A673 (cell line): ENCODE results near the gene PSPN. TPM values are rescaled to one million over a fixed set of nuclear protein-coding genes. Genes with fewer than 3 reads are reported as not detected.

Experiments
- BruUV-seq: library from RNA; stranded (reverse); fragments of 400-500 nt; replicated peaks from 2 replicates; lab custom pipeline; 2021; lab: Mats Ljungman, UMichigan
- CTCF ChIA-PET: fragments of 300-600 bp; sonication (Branson Sonifier 250); formaldehyde crosslinking; loops from one replicate; lab custom pipeline; 2022; ENCODE audit warnings: antibody characterized with exemption; lab: Charles Lee
- POLR2A ChIA-PET: fragments of 300-600 bp; sonication (Branson Sonifier 250); formaldehyde crosslinking; loops from one replicate; lab custom pipeline; 2022; ENCODE audit warnings: antibody characterized with exemption; ENCODE audit not compliant: low non-redundant PET; lab: Charles Lee
- DNase-seq: peaks from one replicate; pipeline ENCODE4 v3.0.0-alpha.2; 2015; ENCODE audit warnings: low spot score
- H3K27ac ChIP-seq: fragments of 200-600 bp; sonication (generic); 2 replicates; pipeline ENCODE4 v1.5.1; 2016; ENCODE audit warnings: mixed run types, low read depth, mild to moderate bottlenecking, mixed read lengths, antibody characterized with exemption, low read length; ENCODE audit not compliant: poor library complexity, severe bottlenecking
- H3K27me3 ChIP-seq: fragments of 200-600 bp; sonication (generic); replicated peaks from 2 replicates; pipeline ENCODE4 v1.6.1; 2017; ENCODE audit warnings: mixed run types, low read depth, mild to moderate bottlenecking, mixed read lengths, antibody characterized with exemption, low read length; ENCODE audit not compliant: insufficient read depth, poor library complexity
- H3K36me3 ChIP-seq: fragments of 200-600 bp; sonication (generic); 2 replicates; pipeline ENCODE4 v1.6.1; 2016; ENCODE audit warnings: mixed run types, mild to moderate bottlenecking, mixed read lengths, antibody characterized with exemption, low read length; ENCODE audit not compliant: insufficient read depth, poor library complexity, severe bottlenecking
- H3K4me1 ChIP-seq: fragments of 200-600 bp; sonication (generic); 2 replicates; pipeline ENCODE4 v1.6.1; 2017; ENCODE audit warnings: mixed run types, mild to moderate bottlenecking, mixed read lengths, antibody characterized with exemption, low read length; ENCODE audit not compliant: insufficient read depth, poor library complexity, severe bottlenecking
- H3K4me3 ChIP-seq: fragments of 200-600 bp; sonication (generic); 2 replicates; pipeline ENCODE4 v1.5.1; 2016; ENCODE audit warnings: low read depth, mixed run types, mild to moderate bottlenecking, mixed read lengths, low read length; ENCODE audit not compliant: poor library complexity, severe bottlenecking
- H3K9me3 ChIP-seq: fragments of 200-600 bp; sonication (generic); 2 replicates; pipeline ENCODE4 v1.6.1; 2016; ENCODE audit warnings: mixed run types, low read depth, mild to moderate bottlenecking, mixed read lengths, antibody characterized with exemption, low read length; ENCODE audit not compliant: poor library complexity, severe bottlenecking
- CTCF ChIP-seq: fragments of 300-800, 200-600 bp; sonication (generic); conservative IDR thresholded peaks from 2 replicates; pipeline ENCODE4 v1.5.1; 2017; ENCODE audit warnings: low read depth, mild to moderate bottlenecking, antibody characterized with exemption, low read length, moderate library complexity, mixed read lengths
- EZH2 ChIP-seq: fragments of 200-600 bp; sonication (generic); IDR thresholded peaks from 2 replicates; pipeline ENCODE4 v1.6.1; 2017; ENCODE audit warnings: borderline replicate concordance, low read depth, mild to moderate bottlenecking, mixed read lengths, antibody characterized with exemption, low read length; ENCODE audit not compliant: poor library complexity, severe bottlenecking
- intact Hi-C: fragments of 100-400 bp; cut with micrococcal nuclease; formaldehyde crosslinking; loops from one replicate; pipeline ENCODE4 v1.10.0; 2022; ENCODE audit not compliant: unreplicated experiment
- total RNA-seq: library from RNA; stranded (reverse); gene quantifications from 2 replicates; pipeline ENCODE4 v1.2.3, GENCODE V29; 2021

Gene PSPN
- total RNA-seq, 1 experiment from 2014 or later = 3.4 TPM

DNA sequence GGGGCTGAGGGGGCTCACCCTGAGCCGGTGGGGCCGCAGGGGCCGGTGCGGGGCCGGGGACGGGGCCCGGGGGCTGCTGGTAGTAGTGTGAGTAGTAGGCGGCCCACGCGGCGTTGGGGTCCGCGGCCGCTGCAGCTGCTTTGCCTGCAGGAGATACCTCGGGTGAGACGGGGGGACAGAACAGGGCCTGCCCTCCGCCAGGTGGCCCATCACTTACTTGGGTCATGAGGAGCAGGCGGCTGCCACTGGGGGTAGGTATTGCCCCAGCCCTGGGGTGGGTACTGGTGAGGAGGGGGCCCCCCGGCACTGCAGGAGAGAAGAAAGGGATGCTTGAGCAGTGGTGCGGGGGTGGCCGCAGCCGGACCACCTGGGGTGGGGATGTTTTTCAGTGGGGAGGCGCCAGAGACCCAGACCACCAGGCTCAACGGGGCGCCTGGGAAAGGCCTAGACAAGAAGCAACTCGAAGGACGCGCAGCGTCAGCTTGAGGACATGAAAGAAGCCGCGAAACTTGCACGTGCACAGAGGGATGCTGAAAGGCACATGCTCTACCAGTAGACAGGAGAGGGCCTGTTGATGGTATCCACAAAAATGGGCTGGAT, 40.0 kb upstream of the PSPN start:
- Histone ChIP-seq H3K27ac (no peak overlapping the region), H3K4me1 (no peaks in the 10 kb centered on the region), H3K4me3 (no peak overlapping the region), H3K36me3 (peaks cover 77% of the 10 kb centered on the region), H3K27me3 (no peaks in the 10 kb centered on the region), H3K9me3 (no peaks in the 10 kb centered on the region)
- intact Hi-C loops = no loop called here
- ChIA-PET CTCF (no interaction called here), POLR2A (no interaction called here)
- no TSS peak for BruUV-seq
- DNase-seq = no peak
- TF ChIP-seq EZH2 (no peak), CTCF (no peak)

DNA sequence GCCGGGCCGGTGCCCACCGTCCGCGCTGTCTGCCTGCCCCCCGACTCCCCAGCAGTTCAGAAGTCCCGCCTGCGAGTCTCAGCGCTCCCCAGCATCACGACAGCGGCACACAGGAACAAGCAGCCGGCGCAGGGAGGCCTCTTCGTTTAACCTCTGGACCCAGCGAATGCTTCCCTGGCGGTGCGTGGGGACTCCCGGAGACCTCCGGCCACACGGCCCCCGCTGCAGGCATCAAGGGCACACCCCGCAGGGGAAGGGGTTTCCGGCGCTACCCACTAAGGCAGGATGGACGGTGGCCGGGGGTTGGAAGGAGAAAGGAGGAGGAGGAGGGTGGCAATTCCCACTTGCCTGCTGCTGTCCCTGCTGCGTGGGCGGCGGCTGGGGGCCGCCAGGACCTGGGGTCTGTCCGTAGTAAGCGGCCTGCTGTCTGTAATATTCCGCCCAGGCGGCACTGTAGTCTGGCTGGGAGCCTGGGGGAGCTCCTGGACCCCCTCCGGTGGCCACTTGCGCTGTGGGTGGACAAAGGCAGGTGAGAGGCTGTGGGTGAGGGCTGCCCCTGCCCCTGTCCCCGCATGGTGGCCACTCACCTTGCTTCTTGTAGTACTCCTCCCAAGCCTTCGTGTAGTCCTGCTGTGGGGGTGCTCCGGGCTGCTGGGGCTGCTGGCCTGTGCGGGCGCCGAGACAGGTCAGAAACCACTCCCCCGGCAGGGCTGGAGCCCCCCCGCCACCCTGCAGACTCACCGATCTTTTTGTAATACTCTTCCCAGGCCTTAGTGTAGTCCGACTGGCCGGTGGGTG, 39.3 kb upstream of the PSPN start:
- intact Hi-C loops = no loop called here
- peaks cover 70% of the 10 kb centered on the region for H3K36me3 ChIP-seq
- DNase-seq = no peak
- ChIA-PET CTCF (no interaction called here), POLR2A (interaction anchor here (0.7 kb wide), 1 partner anchor 10 kb away, joined by 3 read pairs; the partner anchor contains the start of gene KHSRP)
- no peak overlapping the region for H3K27ac ChIP-seq
- BruUV-seq = no TSS peak
- no peaks in the 10 kb centered on the region for H3K4me1 ChIP-seq
- H3K27me3 ChIP-seq = no peaks in the 10 kb centered on the region
- no peaks in the 10 kb centered on the region for H3K9me3 ChIP-seq
- TF ChIP-seq EZH2 = no peak
- no peak for TF ChIP-seq CTCF
- H3K4me3 ChIP-seq = no peak overlapping the region

DNA sequence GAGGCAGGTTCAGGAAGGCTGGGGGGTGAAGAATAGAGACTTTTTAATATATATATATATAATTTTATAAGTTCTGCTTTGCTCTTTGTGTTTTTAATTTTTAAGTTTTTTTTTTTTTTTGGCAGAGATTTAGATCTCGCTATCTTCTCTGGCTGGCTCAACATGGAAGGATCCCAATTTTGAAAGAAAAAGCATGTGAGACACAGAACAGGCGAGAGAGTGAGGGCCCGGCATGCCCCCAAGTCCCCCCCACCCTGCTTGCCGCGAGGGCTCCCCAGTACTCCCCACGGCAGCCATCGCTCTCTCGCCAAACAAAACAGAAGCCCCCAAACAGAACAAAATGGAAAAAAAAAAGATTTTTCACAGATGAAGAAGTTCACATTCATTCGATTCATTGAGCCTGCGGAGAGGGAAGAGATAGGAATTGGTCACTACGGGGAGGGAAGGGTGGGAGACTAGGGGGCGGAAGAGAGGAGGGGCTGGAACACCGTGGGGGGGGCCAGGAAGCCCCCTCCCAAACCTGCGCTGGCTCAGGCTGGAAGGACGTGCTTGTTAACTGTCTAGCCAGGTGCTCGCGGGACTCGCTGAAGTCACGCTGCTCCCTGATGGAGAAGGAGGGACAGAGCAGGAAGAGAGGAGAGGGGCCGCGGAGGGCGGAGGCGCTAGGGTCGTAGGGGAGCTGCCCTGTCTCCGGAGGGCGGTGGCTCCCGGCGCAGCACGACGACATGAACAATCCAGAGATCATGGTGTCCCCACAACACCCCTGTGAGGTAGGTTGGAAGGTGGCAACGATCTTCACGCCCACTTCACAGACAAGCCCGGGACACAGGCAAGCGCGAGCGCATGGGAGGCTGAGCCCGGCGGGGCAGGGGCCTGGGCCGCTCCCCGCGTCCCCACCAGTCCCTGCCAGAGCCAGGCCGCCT, 38.2 kb upstream of the PSPN start:
- no peaks in the 10 kb centered on the region for H3K9me3 ChIP-seq
- no peak overlapping the region for H3K4me3 ChIP-seq
- H3K27me3 ChIP-seq = no peaks in the 10 kb centered on the region
- H3K36me3 ChIP-seq = peaks cover 60% of the 10 kb centered on the region
- ChIA-PET CTCF (no interaction called here), POLR2A (interaction anchor here (0.7 kb wide), 1 partner anchor 11 kb away, joined by 3 read pairs; the partner anchor contains the start of gene KHSRP)
- TF ChIP-seq CTCF = no peak; the same call in 1 of the 2 replicates
- TF ChIP-seq EZH2 = no peak
- no peak overlapping the region for H3K27ac ChIP-seq
- DNase-seq = no peak
- BruUV-seq = TSS peak; percentile 66
- H3K4me1 ChIP-seq = no peaks in the 10 kb centered on the region
- intact Hi-C loops = no loop called here
